CD4-positive, alpha-beta T cell treated with Interleukin-10 for 1 hour (primary cell): ENCODE measurements around the gene ZDHHC11.
"Not testable (repeated sequence)": the region's sequence is repeated elsewhere in the genome, so short reads cannot be mapped to it uniquely, and the experiment has no call there.

Experiments used
- DNase-seq: peaks from one replicate; pipeline ENCODE4 v3.0.0-alpha.2; 2020

Gene ZDHHC11

GRCh38 chr5:798505-799138 is 52.2 kb downstream of the ZDHHC11 start:
- DNase-seq, result not testable (repeated sequence)

GRCh38 chr5:797986-798385 is 52.8 kb downstream of the ZDHHC11 start:
- not testable (repeated sequence) for DNase-seq

GRCh38 chr5:795873-796272 is 54.9 kb downstream of the ZDHHC11 start:
- DNase-seq, result not testable (repeated sequence)

GRCh38 chr5:794948-795347 is 55.8 kb downstream of the ZDHHC11 start:
- not testable (repeated sequence) for DNase-seq

GRCh38 chr5:788703-789102 is 62.1 kb downstream of the ZDHHC11 start:
- DNase-seq, result not testable (repeated sequence)

- DNase-seq, result not testable (repeated sequence)
Observed at GRCh38 chr5:787857-788233, 62.9 kb downstream of the ZDHHC11 start.

GRCh38 chr5:787224-787856 is 63.4 kb downstream of the ZDHHC11 start:
- DNase-seq, result not testable (repeated sequence)

- peak; percentile 6 for DNase-seq
Observed at GRCh38 chr5:785181-785705, 65.5 kb downstream of the ZDHHC11 start.

GRCh38 chr5:784428-785177 is 66.2 kb downstream of the ZDHHC11 start, which contains the start of gene ZDHHC11B:
Gene ZDHHC11B (minus strand): TSS chr5:784729. CDS start chr5:766919, 17,810 bp downstream.
- peak; percentile 88 for DNase-seq

GRCh38 chr5:783881-784427 is 66.8 kb downstream of the ZDHHC11 start:
- peak; percentile 45 for DNase-seq

- peak; percentile 28 for DNase-seq
Observed at GRCh38 chr5:783049-783802, 67.6 kb downstream of the ZDHHC11 start.

- DNase-seq, result not testable (repeated sequence)
Observed at GRCh38 chr5:782356-782755, 68.4 kb downstream of the ZDHHC11 start.

- not testable (repeated sequence) for DNase-seq
Observed at GRCh38 chr5:780571-780970, 70.2 kb downstream of the ZDHHC11 start.

GRCh38 chr5:778967-779366 is 71.8 kb downstream of the ZDHHC11 start:
- DNase-seq, result not testable (repeated sequence)

- DNase-seq, result not testable (repeated sequence)
Observed at GRCh38 chr5:778421-778820, 72.4 kb downstream of the ZDHHC11 start.

- DNase-seq, result no peak
Observed at GRCh38 chr5:777756-778161, 73.0 kb downstream of the ZDHHC11 start.

GRCh38 chr5:776862-777711 is 73.7 kb downstream of the ZDHHC11 start:
- no peak for DNase-seq

GRCh38 chr5:775961-776861 is 74.6 kb downstream of the ZDHHC11 start:
- DNase-seq, result no peak

- not testable (repeated sequence) for DNase-seq
Observed at GRCh38 chr5:775595-775960, 75.2 kb downstream of the ZDHHC11 start.

GRCh38 chr5:774854-775505 is 75.8 kb downstream of the ZDHHC11 start:
- DNase-seq, result not testable (repeated sequence)
